Measurements from ENCODE around the gene SLC25A33. TPM values are rescaled to one million over a fixed set of nuclear protein-coding genes. Genes with fewer than 3 reads are reported as not detected.
"Not testable (repeated sequence)": the region's sequence is repeated elsewhere in the genome, so short reads cannot be mapped to it uniquely, and the experiment has no call there.

Gene SLC25A33
- total RNA-seq, 2 experiments from 2014 or later, result 3.5 TPM

GRCh38 chr1:9515550-9515949 is 23.7 kb upstream of the SLC25A33 start:
- H3K9me3 Mint-ChIP-seq; H3K4me1 Mint-ChIP-seq; H3K36me3 Mint-ChIP-seq (ENCODE audit: low read depth); CTCF ChIA-PET; H3K4me3 Mint-ChIP-seq; DNase-seq; H3K27ac Mint-ChIP-seq; H3K27me3 Mint-ChIP-seq: not testable (repeated sequence)
- POLR2A ChIA-PET, result interaction anchor here (0.6 kb wide), 1 partner anchor 17 kb away, joined by 5 read pairs; no protein-coding TSS in a partner anchor

GRCh38 chr1:9518454-9518998 is 20.7 kb upstream of the SLC25A33 start:
- Mint-ChIP-seq H3K27ac (no peak overlapping the region), H3K27me3 (peaks cover 2% of the 10 kb centered on the region), H3K9me3 (no peaks in the 10 kb centered on the region), H3K4me1 (peaks cover 4% of the 10 kb centered on the region), H3K4me3 (no peak overlapping the region), H3K36me3 (ENCODE audit: low read depth) (no peaks in the 10 kb centered on the region)
- no peak for DNase-seq
- POLR2A ChIA-PET, result no interaction called here
- CTCF ChIA-PET, result no interaction called here

- POLR2A ChIA-PET, result no interaction called here
- DNase-seq, result no peak
- no peaks in the 10 kb centered on the region for H3K27me3 Mint-ChIP-seq
- no peaks in the 10 kb centered on the region for H3K36me3 Mint-ChIP-seq (ENCODE audit: low read depth)
- CTCF ChIA-PET, result no interaction called here
- H3K9me3 Mint-ChIP-seq, result no peaks in the 10 kb centered on the region
- no peak overlapping the region for H3K4me3 Mint-ChIP-seq
- peaks cover 4% of the 10 kb centered on the region for H3K4me1 Mint-ChIP-seq
- no peak overlapping the region for H3K27ac Mint-ChIP-seq
Observed at GRCh38 chr1:9520411-9520810, 18.9 kb upstream of the SLC25A33 start.

GRCh38 chr1:9529190-9529589 is 10.1 kb upstream of the SLC25A33 start:
- POLR2A ChIA-PET, result no interaction called here
- DNase-seq, result no peak
- Mint-ChIP-seq H3K27ac (no peak overlapping the region), H3K4me1 (no peaks in the 10 kb centered on the region), H3K9me3 (no peaks in the 10 kb centered on the region), H3K4me3 (no peak overlapping the region), H3K36me3 (ENCODE audit: low read depth) (no peaks in the 10 kb centered on the region), H3K27me3 (no peaks in the 10 kb centered on the region)
- CTCF ChIA-PET, result interaction anchor here (0.6 kb wide), 1 partner anchor 15 kb away, joined by 3 read pairs; no protein-coding TSS in a partner anchor

GRCh38 chr1:9530320-9530719 is 8.9 kb upstream of the SLC25A33 start:
- Mint-ChIP-seq H3K27me3 (no peaks in the 10 kb centered on the region), H3K9me3 (no peaks in the 10 kb centered on the region), H3K4me1 (no peaks in the 10 kb centered on the region), H3K4me3 (no peak overlapping the region), H3K36me3 (ENCODE audit: low read depth) (no peaks in the 10 kb centered on the region), H3K27ac (no peak overlapping the region)
- DNase-seq, result no peak
- ChIA-PET POLR2A (no interaction called here), CTCF (interaction anchor here (0.6 to 0.7 kb wide), 2 partner anchors 33 to 95 kb away, joined by 3 to 4 read pairs; no protein-coding TSS in a partner anchor)

GRCh38 chr1:9534953-9535352 is 4.3 kb upstream of the SLC25A33 start:
- no peak for DNase-seq
- ChIA-PET POLR2A (no interaction called here), CTCF (interaction anchor here (0.5 kb wide), 1 partner anchor 668 kb away, joined by 5 read pairs; no protein-coding TSS in a partner anchor)
- Mint-ChIP-seq H3K4me3 (no peak overlapping the region), H3K27ac (no peak overlapping the region), H3K9me3 (no peaks in the 10 kb centered on the region), H3K27me3 (no peaks in the 10 kb centered on the region), H3K36me3 (ENCODE audit: low read depth) (no peaks in the 10 kb centered on the region), H3K4me1 (peaks cover 17% of the 10 kb centered on the region)

- Mint-ChIP-seq H3K4me3 (no peak overlapping the region), H3K27ac (no peak overlapping the region), H3K4me1 (peaks cover 28% of the 10 kb centered on the region), H3K27me3 (no peaks in the 10 kb centered on the region), H3K9me3 (no peaks in the 10 kb centered on the region), H3K36me3 (ENCODE audit: low read depth) (no peaks in the 10 kb centered on the region)
- ChIA-PET CTCF (interaction anchor here (0.6 kb wide), 1 partner anchor 21 kb away, joined by 3 read pairs; no protein-coding TSS in a partner anchor), POLR2A (no interaction called here)
- no peak for DNase-seq
Observed at GRCh38 chr1:9536301-9536700, 3.0 kb upstream of the SLC25A33 start.

GRCh38 chr1:9537863-9538668 is 1.2 kb upstream of the SLC25A33 start:
- Mint-ChIP-seq H3K9me3 (no peaks in the 10 kb centered on the region), H3K27ac (peak overlapping the region; percentile 39), H3K27me3 (no peaks in the 10 kb centered on the region), H3K36me3 (ENCODE audit: low read depth) (peaks cover 3% of the 10 kb centered on the region), H3K4me1 (peaks cover 36% of the 10 kb centered on the region), H3K4me3 (peak overlapping the region; percentile 49)
- POLR2A ChIA-PET, result no interaction called here
- CTCF ChIA-PET, result interaction anchor here (0.6 to 1.2 kb wide), 4 partner anchors 13 to 672 kb away, joined by 3 to 4 read pairs (median 3); no protein-coding TSS in a partner anchor
- DNase-seq, result no peak

- Mint-ChIP-seq H3K4me1 (peaks cover 36% of the 10 kb centered on the region), H3K27me3 (no peaks in the 10 kb centered on the region), H3K4me3 (peak overlapping the region; percentile 71), H3K9me3 (no peaks in the 10 kb centered on the region), H3K36me3 (ENCODE audit: low read depth) (peaks cover 3% of the 10 kb centered on the region), H3K27ac (peak overlapping the region; percentile 88)
- POLR2A ChIA-PET, result no interaction called here
- no peak for DNase-seq
- CTCF ChIA-PET, result interaction anchor here (0.6 to 1.2 kb wide), 3 partner anchors 14 to 673 kb away, joined by 3 read pairs; no protein-coding TSS in a partner anchor
Observed at GRCh38 chr1:9538669-9539164, 548 bp upstream of the SLC25A33 start.

- CTCF ChIA-PET, result interaction anchor here (1.1 to 1.4 kb wide), 2 partner anchors 14 to 26 kb away, joined by 3 to 5 read pairs; no protein-coding TSS in a partner anchor
- H3K4me3 Mint-ChIP-seq, result peak overlapping the region; percentile 88
- peak overlapping the region; percentile 85 for H3K27ac Mint-ChIP-seq
- H3K27me3 Mint-ChIP-seq, result no peaks in the 10 kb centered on the region
- peaks cover 3% of the 10 kb centered on the region for H3K36me3 Mint-ChIP-seq (ENCODE audit: low read depth)
- DNase-seq, result peak; percentile 49
- H3K4me1 Mint-ChIP-seq, result peaks cover 38% of the 10 kb centered on the region
- POLR2A ChIA-PET, result interaction anchor here (0.7 kb wide), 2 partner anchors 15 to 331 kb away, joined by 3 to 9 read pairs; no protein-coding TSS in a partner anchor
- H3K9me3 Mint-ChIP-seq, result no peaks in the 10 kb centered on the region
Observed at GRCh38 chr1:9539829-9540550, 725 bp downstream of the SLC25A33 start.

- H3K27ac Mint-ChIP-seq, result no peak overlapping the region
- POLR2A ChIA-PET, result no interaction called here
- CTCF ChIA-PET, result no interaction called here
- no peaks in the 10 kb centered on the region for H3K9me3 Mint-ChIP-seq
- peaks cover 3% of the 10 kb centered on the region for H3K36me3 Mint-ChIP-seq (ENCODE audit: low read depth)
- H3K4me1 Mint-ChIP-seq, result peaks cover 37% of the 10 kb centered on the region
- H3K27me3 Mint-ChIP-seq, result no peaks in the 10 kb centered on the region
- no peak overlapping the region for H3K4me3 Mint-ChIP-seq
- DNase-seq, result no peak
Observed at GRCh38 chr1:9542430-9542829, 3.2 kb downstream of the SLC25A33 start.

GRCh38 chr1:9544926-9545325 is 5.7 kb downstream of the SLC25A33 start:
- ChIA-PET POLR2A (no interaction called here), CTCF (interaction anchor here (0.6 to 1.3 kb wide), 2 partner anchors 111 to 399 kb away, joined by 3 read pairs; no protein-coding TSS in a partner anchor)
- H3K4me1 Mint-ChIP-seq, result peaks cover 23% of the 10 kb centered on the region
- H3K27ac Mint-ChIP-seq, result no peak overlapping the region
- peaks cover 3% of the 10 kb centered on the region for H3K36me3 Mint-ChIP-seq (ENCODE audit: low read depth)
- H3K27me3 Mint-ChIP-seq, result no peaks in the 10 kb centered on the region
- H3K9me3 Mint-ChIP-seq, result no peaks in the 10 kb centered on the region
- no peak for DNase-seq
- H3K4me3 Mint-ChIP-seq, result no peak overlapping the region
